Type B pancreatic cell (in vitro differentiated cells): ENCODE results near the gene ERO1B. TPM values are rescaled to one million over a fixed set of nuclear protein-coding genes. Genes with fewer than 3 reads are reported as not detected.

Experiments
- DNase-seq: peaks from one replicate; pipeline ENCODE4 v3.0.0; 2021; ENCODE audit warnings: mixed read lengths; ENCODE audit not compliant: unreplicated experiment; ENCODE audit errors: extremely low spot score
- H3K27ac Mint-ChIP-seq: 2 replicates; pipeline ENCODE4 v1.8.0; 2021; ENCODE audit warnings: mild to moderate bottlenecking, mixed read lengths
- H3K27me3 Mint-ChIP-seq: 2 replicates; pipeline ENCODE4 v1.8.0; 2021; ENCODE audit warnings: mixed read lengths
- H3K36me3 Mint-ChIP-seq: 2 replicates; pipeline ENCODE4 v1.8.0; 2021; ENCODE audit warnings: mixed read lengths
- H3K4me1 Mint-ChIP-seq: one replicate; pipeline ENCODE4 v1.8.0; 2021; ENCODE audit warnings: mixed read lengths; ENCODE audit not compliant: unreplicated experiment
- H3K4me3 Mint-ChIP-seq: 2 replicates; pipeline ENCODE4 v1.8.0; 2021; ENCODE audit warnings: mild to moderate bottlenecking, mixed read lengths
- H3K9me3 Mint-ChIP-seq: 2 replicates; pipeline ENCODE4 v1.8.0; 2021; ENCODE audit warnings: mixed read lengths
- CTCF ChIP-seq: fragments of 200-600 bp; sonication (generic); conservative IDR thresholded peaks from 2 replicates; pipeline ENCODE4 v1.5.0; 2021; ENCODE audit warnings: antibody characterized with exemption, mild to moderate bottlenecking
- total RNA-seq: library from RNA; stranded (reverse); gene quantifications from 2 replicates; pipeline ENCODE4 v1.2.1, GENCODE V29; 2021; ENCODE audit warnings: low replicate concordance

Gene ERO1B
- total RNA-seq, 1 donor from 2014 or later: 33.0 TPM

- H3K4me1 Mint-ChIP-seq: no peaks in the 10 kb centered on the region
- TF ChIP-seq CTCF: no peak
- H3K27me3 Mint-ChIP-seq: no peaks in the 10 kb centered on the region
- H3K4me3 Mint-ChIP-seq: no peak overlapping the region
- no peak for DNase-seq
- peaks cover 4% of the 10 kb centered on the region for H3K36me3 Mint-ChIP-seq
- H3K9me3 Mint-ChIP-seq: peaks cover 7% of the 10 kb centered on the region
- H3K27ac Mint-ChIP-seq: no peak overlapping the region
Observed at GRCh38 chr1:236322566-236323409, 41.0 kb upstream of the ERO1B start.

GRCh38 chr1:236321101-236321500, 39.3 kb upstream of the ERO1B start:
- DNase-seq: no peak
- Mint-ChIP-seq H3K9me3 (peaks cover 7% of the 10 kb centered on the region), H3K27ac (no peak overlapping the region), H3K36me3 (peaks cover 4% of the 10 kb centered on the region), H3K27me3 (no peaks in the 10 kb centered on the region), H3K4me3 (no peak overlapping the region), H3K4me1 (no peaks in the 10 kb centered on the region)
- TF ChIP-seq CTCF: no peak

DNA sequence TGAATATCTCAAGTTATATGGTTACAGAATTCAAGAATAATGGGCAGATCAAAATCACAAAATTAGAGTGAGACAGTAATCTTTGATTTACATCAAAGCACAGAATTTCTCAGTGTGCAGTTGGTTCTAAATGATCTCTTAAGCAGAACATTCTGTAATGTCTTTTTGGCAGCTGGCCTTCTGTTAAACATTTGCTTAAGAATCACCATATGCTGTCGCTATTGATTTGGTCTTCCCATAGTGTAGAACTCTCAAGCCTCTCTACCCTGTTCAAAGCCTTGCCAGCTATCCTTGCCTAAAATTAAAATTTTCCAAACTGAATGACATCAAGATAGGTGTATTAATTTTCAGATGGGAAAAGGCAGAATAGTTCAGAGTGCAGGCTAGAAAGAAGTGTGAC, 38.9 kb upstream of the ERO1B start:
- H3K27ac Mint-ChIP-seq: no peak overlapping the region
- no peak overlapping the region for H3K4me3 Mint-ChIP-seq
- no peaks in the 10 kb centered on the region for H3K27me3 Mint-ChIP-seq

DNA sequence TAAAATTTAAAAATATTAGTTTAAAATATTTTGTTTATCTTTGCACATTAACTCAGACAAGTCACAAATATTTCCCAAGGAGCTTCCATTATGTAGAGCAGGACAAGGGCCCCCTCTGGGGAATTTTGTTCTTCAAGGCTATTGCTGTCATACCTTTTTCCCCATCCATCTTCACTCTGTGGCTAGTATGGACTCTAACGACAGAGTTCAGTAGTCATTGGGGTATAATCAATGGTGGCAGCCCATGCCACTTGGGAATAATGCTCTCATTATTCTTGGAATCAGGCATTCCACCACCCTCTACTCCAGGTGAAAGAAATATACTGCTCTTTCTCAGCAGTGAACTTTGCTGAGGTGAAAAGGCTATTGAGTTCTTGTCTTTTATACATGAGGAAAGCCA, 38.5 kb upstream of the ERO1B start:
- no peaks in the 10 kb centered on the region for H3K4me1 Mint-ChIP-seq
- peaks cover 7% of the 10 kb centered on the region for H3K9me3 Mint-ChIP-seq
- no peak for TF ChIP-seq CTCF
- no peak for DNase-seq
- no peak overlapping the region for H3K4me3 Mint-ChIP-seq
- H3K27ac Mint-ChIP-seq: no peak overlapping the region
- H3K36me3 Mint-ChIP-seq: peaks cover 4% of the 10 kb centered on the region
- no peaks in the 10 kb centered on the region for H3K27me3 Mint-ChIP-seq

More for the DNA sequence above, 38.9 kb upstream of the ERO1B start:
- H3K36me3 Mint-ChIP-seq: peaks cover 4% of the 10 kb centered on the region
- no peak for TF ChIP-seq CTCF
- H3K4me1 Mint-ChIP-seq: no peaks in the 10 kb centered on the region
- no peak for DNase-seq
- H3K9me3 Mint-ChIP-seq: peaks cover 7% of the 10 kb centered on the region

- Mint-ChIP-seq H3K27ac (no peak overlapping the region), H3K36me3 (no peaks in the 10 kb centered on the region), H3K4me3 (no peak overlapping the region), H3K4me1 (no peaks in the 10 kb centered on the region), H3K27me3 (no peaks in the 10 kb centered on the region), H3K9me3 (no peaks in the 10 kb centered on the region)
- DNase-seq: no peak
- TF ChIP-seq CTCF: no peak
Observed at GRCh38 chr1:236316437-236316836, 34.7 kb upstream of the ERO1B start.
